ENCODE data around the gene CMBL.

CMBL gene

GRCh38 chr5:10343486-10343885 is 35.8 kb upstream of the CMBL start:
- FAIRE-seq, result no peak
- TF ChIP-seq TAF1 (IDR thresholded peaks at IDR 0.05; ENCODE audit: borderline replicate concordance, low read depth, low read length) (no peak), POLR2AphosphoS5 (IDR thresholded peaks at IDR 0.05; ENCODE audit: low read depth, low read length) (no peak), POLR2A (IDR thresholded peaks at IDR 0.05; ENCODE audit: low read depth, low read length) (no peak)
- DNase-seq (ENCODE audit: insufficient read length), result no peak

GRCh38 chr5:10339958-10340357 is 32.3 kb upstream of the CMBL start:
- TF ChIP-seq POLR2A (IDR thresholded peaks at IDR 0.05; ENCODE audit: low read depth, low read length), result no peak
- no peak for TF ChIP-seq POLR2AphosphoS5 (IDR thresholded peaks at IDR 0.05; ENCODE audit: low read depth, low read length)
- no peak for TF ChIP-seq TAF1 (IDR thresholded peaks at IDR 0.05; ENCODE audit: borderline replicate concordance, low read depth, low read length)
- FAIRE-seq, result no peak
- no peak for DNase-seq (ENCODE audit: insufficient read length)

- FAIRE-seq (no peak), DNase-seq (ENCODE audit: insufficient read length) (no peak)
- TF ChIP-seq TAF1 (IDR thresholded peaks at IDR 0.05; ENCODE audit: borderline replicate concordance, low read depth, low read length), result no peak
- TF ChIP-seq POLR2A (IDR thresholded peaks at IDR 0.05; ENCODE audit: low read depth, low read length), result no peak
- no peak for TF ChIP-seq POLR2AphosphoS5 (IDR thresholded peaks at IDR 0.05; ENCODE audit: low read depth, low read length)
Observed at GRCh38 chr5:10339058-10339811, 31.5 kb upstream of the CMBL start.

GRCh38 chr5:10338686-10339057 is 31.0 kb upstream of the CMBL start:
- DNase-seq (ENCODE audit: insufficient read length) (no peak), FAIRE-seq (no peak)
- TF ChIP-seq TAF1 (IDR thresholded peaks at IDR 0.05; ENCODE audit: borderline replicate concordance, low read depth, low read length) (no peak), POLR2A (IDR thresholded peaks at IDR 0.05; ENCODE audit: low read depth, low read length) (no peak), POLR2AphosphoS5 (IDR thresholded peaks at IDR 0.05; ENCODE audit: low read depth, low read length) (no peak)

GRCh38 chr5:10337986-10338385 is 30.3 kb upstream of the CMBL start:
- no peak for DNase-seq (ENCODE audit: insufficient read length)
- no peak for FAIRE-seq
- TF ChIP-seq POLR2A (IDR thresholded peaks at IDR 0.05; ENCODE audit: low read depth, low read length) (no peak), TAF1 (IDR thresholded peaks at IDR 0.05; ENCODE audit: borderline replicate concordance, low read depth, low read length) (no peak), POLR2AphosphoS5 (IDR thresholded peaks at IDR 0.05; ENCODE audit: low read depth, low read length) (no peak)

GRCh38 chr5:10337107-10337506 is 29.4 kb upstream of the CMBL start:
- TF ChIP-seq POLR2AphosphoS5 (IDR thresholded peaks at IDR 0.05; ENCODE audit: low read depth, low read length), result no peak
- FAIRE-seq, result no peak

GRCh38 chr5:10335711-10336470 is 28.2 kb upstream of the CMBL start:
- no peak for FAIRE-seq
- no peak for DNase-seq (ENCODE audit: insufficient read length)
- TF ChIP-seq TAF1 (IDR thresholded peaks at IDR 0.05; ENCODE audit: borderline replicate concordance, low read depth, low read length) (no peak), POLR2A (IDR thresholded peaks at IDR 0.05; ENCODE audit: low read depth, low read length) (no peak), POLR2AphosphoS5 (IDR thresholded peaks at IDR 0.05; ENCODE audit: low read depth, low read length) (no peak)

More at GRCh38 chr5:10337107-10337506, 29.4 kb upstream of the CMBL start:
- no peak for DNase-seq (ENCODE audit: insufficient read length)

GRCh38 chr5:10334831-10335230 is 27.1 kb upstream of the CMBL start:
- DNase-seq (ENCODE audit: insufficient read length) (no peak), FAIRE-seq (no peak)
- TF ChIP-seq TAF1 (IDR thresholded peaks at IDR 0.05; ENCODE audit: borderline replicate concordance, low read depth, low read length), result no peak
- no peak for TF ChIP-seq POLR2A (IDR thresholded peaks at IDR 0.05; ENCODE audit: low read depth, low read length)
- no peak for TF ChIP-seq POLR2AphosphoS5 (IDR thresholded peaks at IDR 0.05; ENCODE audit: low read depth, low read length)

- FAIRE-seq (no peak), DNase-seq (ENCODE audit: insufficient read length) (peak; percentile 48)
- TF ChIP-seq TAF1 (IDR thresholded peaks at IDR 0.05; ENCODE audit: borderline replicate concordance, low read depth, low read length) (no peak), POLR2AphosphoS5 (IDR thresholded peaks at IDR 0.05; ENCODE audit: low read depth, low read length) (no peak), POLR2A (IDR thresholded peaks at IDR 0.05; ENCODE audit: low read depth, low read length) (no peak)
Observed at GRCh38 chr5:10333154-10334006, 25.7 kb upstream of the CMBL start.

GRCh38 chr5:10332301-10332700 is 24.6 kb upstream of the CMBL start:
- TF ChIP-seq TAF1 (IDR thresholded peaks at IDR 0.05; ENCODE audit: borderline replicate concordance, low read depth, low read length), result no peak
- TF ChIP-seq POLR2A (IDR thresholded peaks at IDR 0.05; ENCODE audit: low read depth, low read length), result no peak
- TF ChIP-seq POLR2AphosphoS5 (IDR thresholded peaks at IDR 0.05; ENCODE audit: low read depth, low read length), result no peak
- DNase-seq (ENCODE audit: insufficient read length), result no peak
- FAIRE-seq, result no peak

GRCh38 chr5:10331341-10331796 is 23.7 kb upstream of the CMBL start:
- FAIRE-seq (no peak), DNase-seq (ENCODE audit: insufficient read length) (no peak)
- TF ChIP-seq TAF1 (IDR thresholded peaks at IDR 0.05; ENCODE audit: borderline replicate concordance, low read depth, low read length) (no peak), POLR2A (IDR thresholded peaks at IDR 0.05; ENCODE audit: low read depth, low read length) (no peak), POLR2AphosphoS5 (IDR thresholded peaks at IDR 0.05; ENCODE audit: low read depth, low read length) (no peak)

Data from GM12892 (cell line).